Vagina (tissue), 2 donors: ENCODE data around the gene DGKQ.

Experiments used
- CTCF ChIP-seq, 3 experiments: fragments of 450-650 bp in 2 of 3; fragments of 200-600 bp in 1 of 3; sonication (generic) in 1 of 3; IDR thresholded peaks; one replicate each; pipeline ENCODE4 v1.5.1; 2017 to 2019; ENCODE audit warnings: antibody characterized with exemption in 3 of 3, mild to moderate bottlenecking in 2 of 3, moderate library complexity in 2 of 3
- POLR2AphosphoS5 ChIP-seq, 2 donors: sonication (generic); formaldehyde crosslinking; IDR thresholded peaks; one replicate each; pipeline ENCODE4 v1.9.0; 2017; ENCODE audit warnings: antibody characterized with exemption in 2 of 2, mild to moderate bottlenecking in 2 of 2, low read depth in 1 of 2; ENCODE audit not compliant: insufficient read depth in 1 of 2

- TF ChIP-seq CTCF (IDR thresholded peaks at IDR 0.05) (no peak), POLR2AphosphoS5 (IDR thresholded peaks at IDR 0.05; ENCODE audit: insufficient read depth in 1 of 2, low read depth in 1 of 2) (no peak)
These were observed 30.1 kb upstream of the DGKQ start for GRCh38 chr4:1003271-1004070.
